Loucy (cell line): ENCODE results near the gene CSH1.
A peak's percentile ranks its signal among the peaks of the same experiment; 100 is the strongest.

Source experiments
- H2AFZ ChIP-seq: fragments of 200-600 bp; sonication (generic); 2 replicates; pipeline ENCODE4 v1.6.0; 2016; ENCODE audit warnings: antibody characterized with exemption, mild to moderate bottlenecking, low read length, moderate library complexity
- H3F3A ChIP-seq: fragments of 200-600 bp; 2 replicates; pipeline ENCODE4 v1.6.0; 2016; ENCODE audit warnings: antibody characterized with exemption, low read depth, mild to moderate bottlenecking
- H3K27me3 ChIP-seq: fragments of 200-600 bp; sonication (generic); 2 replicates; pipeline ENCODE4 v1.6.1; 2014; ENCODE audit warnings: low read length, mild to moderate bottlenecking; ENCODE audit not compliant: insufficient read depth, poor library complexity, severe bottlenecking
- H3K36me3 ChIP-seq: fragments of 200-600 bp; sonication (generic); 2 replicates; pipeline ENCODE4 v1.6.1; 2016; ENCODE audit warnings: low read length; ENCODE audit not compliant: insufficient read depth
- H3K4me1 ChIP-seq: fragments of 200-600 bp; sonication (generic); 2 replicates; pipeline ENCODE4 v1.5.1; 2014; ENCODE audit warnings: low read length, mild to moderate bottlenecking; ENCODE audit not compliant: insufficient read depth, poor library complexity, severe bottlenecking
- H3K4me2 ChIP-seq: fragments of 200-600 bp; sonication (generic); 2 replicates; pipeline ENCODE4 v1.6.0; 2014; ENCODE audit warnings: antibody characterized with exemption, low read length, low read depth, mild to moderate bottlenecking; ENCODE audit not compliant: poor library complexity, severe bottlenecking
- H3K4me3 ChIP-seq: fragments of 200-600 bp; sonication (generic); 2 replicates; pipeline ENCODE4 v1.5.1; 2014; ENCODE audit warnings: low read length, mild to moderate bottlenecking, mixed read lengths; ENCODE audit not compliant: poor library complexity, severe bottlenecking
- H3K79me2 ChIP-seq: fragments of 200-600 bp; sonication (generic); 2 replicates; pipeline ENCODE4 v1.6.1; 2014; ENCODE audit warnings: low read length; ENCODE audit not compliant: insufficient read depth
- H3K9ac ChIP-seq: fragments of 200-600 bp; sonication (generic); 2 replicates; pipeline ENCODE4 v1.6.0; 2014; ENCODE audit warnings: mild to moderate bottlenecking, low read depth, low read length, moderate library complexity; ENCODE audit not compliant: poor library complexity, severe bottlenecking
- H3K9me2 ChIP-seq: fragments of 200-600 bp; sonication (generic); replicated peaks from 2 replicates; pipeline ENCODE4 v1.6.1; 2016; ENCODE audit warnings: low read depth, low read length, mixed read lengths
- H3K9me3 ChIP-seq: fragments of 200-600 bp; sonication (generic); 2 replicates; pipeline ENCODE4 v1.6.1; 2014; ENCODE audit warnings: mild to moderate bottlenecking, antibody characterized with exemption, low read length, low read depth; ENCODE audit not compliant: insufficient read depth
- H4K20me1 ChIP-seq: fragments of 200-600 bp; sonication (generic); 2 replicates; pipeline ENCODE4 v1.6.0; 2014; ENCODE audit warnings: antibody characterized with exemption, low read length, mild to moderate bottlenecking; ENCODE audit not compliant: insufficient read depth, poor library complexity, severe bottlenecking
- CTCF ChIP-seq: fragments of 200-600 bp; sonication (generic); conservative IDR thresholded peaks from 2 replicates; pipeline ENCODE4 v1.5.1; 2014; ENCODE audit warnings: mild to moderate bottlenecking, antibody characterized with exemption, low read length
- EZH2phosphoT487 ChIP-seq: fragments of 200-600 bp; IDR thresholded peaks from 2 replicates; pipeline ENCODE4 v1.6.1; 2018; ENCODE audit warnings: antibody characterized with exemption, mild to moderate bottlenecking, moderate library complexity, borderline replicate concordance

Gene CSH1

GRCh38 chr17:63934183-63935112 is 38.1 kb upstream of the CSH1 start:
- H3K4me1 ChIP-seq, result peaks cover 43% of the 10 kb centered on the region
- H3K27me3 ChIP-seq, result no peaks in the 10 kb centered on the region
- no peaks in the 10 kb centered on the region for H3K9me2 ChIP-seq
- H4K20me1 ChIP-seq, result peaks cover 9% of the 10 kb centered on the region
- no peaks in the 10 kb centered on the region for H3F3A ChIP-seq
- TF ChIP-seq CTCF (no peak), EZH2phosphoT487 (no peak)
- H2AFZ ChIP-seq, result no peak overlapping the region
- no peaks in the 10 kb centered on the region for H3K9me3 ChIP-seq
- H3K9ac ChIP-seq, result no peak overlapping the region
- H3K4me2 ChIP-seq, result no peak overlapping the region
- peaks cover 42% of the 10 kb centered on the region for H3K79me2 ChIP-seq
- no peaks in the 10 kb centered on the region; the same call in 1 of the 2 replicates for H3K36me3 ChIP-seq
- H3K4me3 ChIP-seq, result no peak overlapping the region

- no peaks in the 10 kb centered on the region for H3F3A ChIP-seq
- H3K79me2 ChIP-seq, result peaks cover 45% of the 10 kb centered on the region
- no peak for TF ChIP-seq CTCF
- TF ChIP-seq EZH2phosphoT487, result no peak
- H3K9me2 ChIP-seq, result no peaks in the 10 kb centered on the region
- H3K9me3 ChIP-seq, result no peaks in the 10 kb centered on the region
- peak overlapping the region; percentile 91 for H3K9ac ChIP-seq
- no peaks in the 10 kb centered on the region for H3K27me3 ChIP-seq
- H3K36me3 ChIP-seq, result peaks cover 4% of the 10 kb centered on the region; the same call in 1 of the 2 replicates
- peak overlapping the region; percentile 85 for H3K4me2 ChIP-seq
- H3K4me1 ChIP-seq, result peaks cover 34% of the 10 kb centered on the region
- H4K20me1 ChIP-seq, result peaks cover 9% of the 10 kb centered on the region
- no peak overlapping the region for H2AFZ ChIP-seq
- H3K4me3 ChIP-seq, result peak overlapping the region; percentile 90
Observed at GRCh38 chr17:63933598-63933997, 37.2 kb upstream of the CSH1 start.

GRCh38 chr17:63932721-63933120 is 36.3 kb upstream of the CSH1 start:
- Histone ChIP-seq H3K36me3 (peaks cover 6% of the 10 kb centered on the region; the same call in 1 of the 2 replicates), H3K9me2 (no peaks in the 10 kb centered on the region), H3K9ac (peak overlapping the region; percentile 91), H3K79me2 (peaks cover 45% of the 10 kb centered on the region), H3K4me2 (peak overlapping the region; percentile 85), H4K20me1 (peaks cover 9% of the 10 kb centered on the region), H3K4me1 (peaks cover 31% of the 10 kb centered on the region), H3K27me3 (no peaks in the 10 kb centered on the region), H2AFZ (peak overlapping the region; percentile 57), H3K4me3 (peak overlapping the region; percentile 90), H3F3A (no peaks in the 10 kb centered on the region), H3K9me3 (no peaks in the 10 kb centered on the region)
- TF ChIP-seq CTCF (0 out of 2 replicates have a peak, but pooled peaks have one; percentile 22), EZH2phosphoT487 (no peak)
